HS-27A (cell line): ENCODE measurements around the gene TUBB4A.

Source experiments
- DNase-seq: peaks from one replicate; pipeline ENCODE4 v3.0.0-alpha.2; 2012; ENCODE audit warnings: low read depth, missing footprints

The TUBB4A gene

GRCh38 chr19:6494438-6495036 lies 7.6 kb downstream of the TUBB4A start:
- DNase-seq = no peak

- no peak for DNase-seq
Measured at GRCh38 chr19:6491802-6492592, 10.1 kb downstream of the TUBB4A start.

- DNase-seq = no peak
Measured at GRCh38 chr19:6490134-6490533, 12.0 kb downstream of the TUBB4A start.

- no peak for DNase-seq
Measured at GRCh38 chr19:6489278-6490061, 12.6 kb downstream of the TUBB4A start.

- no peak for DNase-seq
Measured at GRCh38 chr19:6484831-6485230, 17.3 kb downstream of the TUBB4A start.

- no peak for DNase-seq
Measured at GRCh38 chr19:6484230-6484629, 17.9 kb downstream of the TUBB4A start.

- DNase-seq = no peak
Measured at GRCh38 chr19:6483235-6483634, 18.9 kb downstream of the TUBB4A start.

GRCh38 chr19:6482343-6482686 lies 19.8 kb downstream of the TUBB4A start:
- DNase-seq = no peak

- DNase-seq = no peak
Measured at GRCh38 chr19:6481541-6482342, 20.4 kb downstream of the TUBB4A start, which contains the start of gene DENND1C. DENND1C (minus strand) TSS chr19:6481787; CDS start chr19:6481695, 92 bp downstream.

- DNase-seq = no peak
Measured at GRCh38 chr19:6480848-6481415, 21.2 kb downstream of the TUBB4A start.

- no peak for DNase-seq
Measured at GRCh38 chr19:6479836-6480398, 22.2 kb downstream of the TUBB4A start.

- DNase-seq = no peak
Measured at GRCh38 chr19:6478815-6479214, 23.3 kb downstream of the TUBB4A start.

- no peak for DNase-seq
Measured at GRCh38 chr19:6476896-6477431, 25.1 kb downstream of the TUBB4A start.

- no peak for DNase-seq
Measured at GRCh38 chr19:6476155-6476895, 25.8 kb downstream of the TUBB4A start.

GRCh38 chr19:6475321-6476108 lies 26.6 kb downstream of the TUBB4A start:
- DNase-seq = no peak

- no peak for DNase-seq
Measured at GRCh38 chr19:6473647-6474046, 28.5 kb downstream of the TUBB4A start.

- DNase-seq = no peak
Measured at GRCh38 chr19:6472713-6473112, 29.4 kb downstream of the TUBB4A start.

GRCh38 chr19:6471076-6471475 lies 31.0 kb downstream of the TUBB4A start:
- no peak for DNase-seq

- DNase-seq = no peak
Measured at GRCh38 chr19:6470173-6470572, 31.9 kb downstream of the TUBB4A start.

- no peak for DNase-seq
Measured at GRCh38 chr19:6467384-6467783, 34.7 kb downstream of the TUBB4A start.
